ENCODE data around the gene NPIPA5.
"Not testable (repeated sequence)": the region's sequence is repeated elsewhere in the genome, so short reads cannot be mapped to it uniquely, and the experiment has no call there.

The NPIPA5 gene
- long read RNA-seq = 0 reads

DNA sequence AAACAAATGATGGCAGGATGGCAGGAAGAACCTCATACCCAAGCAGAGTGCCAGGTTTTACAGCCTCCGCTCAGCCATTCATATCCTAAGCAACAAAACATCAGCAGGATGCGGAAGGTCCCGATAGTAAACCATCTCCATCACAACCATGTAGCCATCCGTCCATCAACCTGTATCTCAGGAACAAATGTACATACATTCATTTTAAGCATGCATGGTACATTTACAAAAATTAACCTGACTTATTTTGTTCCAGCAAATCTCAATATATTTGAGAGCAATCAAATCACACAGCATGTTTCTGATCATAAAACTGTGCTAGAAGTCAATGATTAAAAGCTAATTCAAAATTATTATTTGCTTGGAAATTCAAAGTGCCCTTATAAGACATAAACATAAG, at the start of gene NPIPA5:
NPIPA5 (minus strand) TSS at position 101 of the 400 bp plus-strand sequence; CDS start at position 101, 0 bp downstream.
- not testable (repeated sequence) for H3K27ac ChIP-seq (replicated peaks)

DNA sequence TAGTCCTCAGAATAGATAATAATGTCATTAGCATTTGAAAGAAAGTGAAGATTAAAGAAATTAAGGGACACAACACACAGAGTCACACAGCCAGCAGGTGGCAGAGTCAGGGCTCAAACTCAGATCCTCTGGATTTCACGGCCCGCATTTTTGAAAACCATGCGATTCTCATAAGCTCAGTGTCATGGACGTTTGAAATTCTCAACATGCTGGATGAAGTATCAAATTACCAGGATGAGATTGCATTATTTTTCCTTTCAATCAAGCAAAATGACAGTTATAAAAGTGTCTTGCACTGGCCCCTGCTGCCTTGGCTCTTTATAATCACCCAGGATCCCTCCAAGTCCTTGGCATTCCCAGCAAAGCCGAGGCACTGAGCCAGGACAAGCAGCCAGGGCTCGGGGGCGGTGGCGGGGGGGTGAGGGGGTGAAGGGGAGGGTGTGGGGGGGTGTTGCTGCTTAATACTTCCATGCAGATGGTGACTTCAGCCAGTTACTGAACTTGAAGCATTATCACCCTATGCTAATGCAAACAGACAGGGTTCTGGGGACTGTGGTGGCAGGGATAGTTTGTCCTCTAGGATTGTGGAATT, 49.6 kb upstream of the NPIPA5 start:
- no peak overlapping the region for H3K27ac ChIP-seq (replicated peaks)
- peak in 1 of 2 experiments; percentile 28 for DNase-seq (ENCODE audit: low read depth in 1 of 2, low spot score in 1 of 2)
- H3K4me3 ChIP-seq (replicated peaks; ENCODE audit: insufficient read depth, low read length) = no peak overlapping the region
- H3K27me3 ChIP-seq (ENCODE audit: insufficient read depth, poor library complexity, severe bottlenecking) = no peaks in the 10 kb centered on the region
- TF ChIP-seq GABPA (IDR thresholded peaks at IDR 0.05; ENCODE audit: low read depth) = no peak
- TF ChIP-seq, protein P1, sequence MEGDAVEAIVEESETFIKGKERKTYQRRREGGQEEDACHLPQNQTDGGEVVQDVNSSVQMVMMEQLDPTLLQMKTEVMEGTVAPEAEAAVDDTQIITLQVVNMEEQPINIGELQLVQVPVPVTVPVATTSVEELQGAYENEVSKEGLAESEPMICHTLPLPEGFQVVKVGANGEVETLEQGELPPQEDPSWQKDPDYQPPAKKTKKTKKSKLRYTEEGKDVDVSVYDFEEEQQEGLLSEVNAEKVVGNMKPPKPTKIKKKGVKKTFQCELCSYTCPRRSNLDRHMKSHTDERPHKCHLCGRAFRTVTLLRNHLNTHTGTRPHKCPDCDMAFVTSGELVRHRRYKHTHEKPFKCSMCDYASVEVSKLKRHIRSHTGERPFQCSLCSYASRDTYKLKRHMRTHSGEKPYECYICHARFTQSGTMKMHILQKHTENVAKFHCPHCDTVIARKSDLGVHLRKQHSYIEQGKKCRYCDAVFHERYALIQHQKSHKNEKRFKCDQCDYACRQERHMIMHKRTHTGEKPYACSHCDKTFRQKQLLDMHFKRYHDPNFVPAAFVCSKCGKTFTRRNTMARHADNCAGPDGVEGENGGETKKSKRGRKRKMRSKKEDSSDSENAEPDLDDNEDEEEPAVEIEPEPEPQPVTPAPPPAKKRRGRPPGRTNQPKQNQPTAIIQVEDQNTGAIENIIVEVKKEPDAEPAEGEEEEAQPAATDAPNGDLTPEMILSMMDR (IDR thresholded peaks at IDR 0.05; ENCODE audit: insufficient read depth, low read length) = peak; percentile 26

More for the DNA sequence above, at the start of gene NPIPA5:
- not testable (repeated sequence) for H3K27me3 ChIP-seq (ENCODE audit: insufficient read depth, poor library complexity, severe bottlenecking); H3K4me3 ChIP-seq (replicated peaks; ENCODE audit: insufficient read depth, low read length); DNase-seq (ENCODE audit: low read depth in 1 of 2, low spot score in 1 of 2)

DNA sequence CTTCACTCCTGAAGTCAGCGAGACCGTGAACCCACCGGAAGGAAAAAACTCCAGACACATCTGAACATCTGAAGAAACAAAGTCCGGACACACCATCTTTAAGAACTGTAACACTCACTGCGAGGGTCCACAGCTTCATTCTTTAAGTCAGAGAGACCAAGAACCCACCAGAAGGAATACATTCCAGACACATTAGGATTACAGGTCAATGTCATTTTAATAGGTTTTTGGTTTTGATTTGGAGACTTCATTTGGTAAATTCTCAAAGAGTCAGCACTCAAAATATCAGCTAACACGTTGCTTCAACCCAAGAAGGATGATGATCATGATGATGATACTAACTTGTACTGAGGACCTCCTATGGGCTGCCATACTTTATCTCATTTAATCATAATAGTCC, 48.7 kb upstream of the NPIPA5 start:
- TF ChIP-seq SPI1 (IDR thresholded peaks at IDR 0.05; ENCODE audit: borderline replicate concordance, low read depth) = no peak
- TF ChIP-seq POLR2AphosphoS5 (IDR thresholded peaks at IDR 0.05; ENCODE audit: low read depth) = no peak
- TF ChIP-seq, protein P2, sequence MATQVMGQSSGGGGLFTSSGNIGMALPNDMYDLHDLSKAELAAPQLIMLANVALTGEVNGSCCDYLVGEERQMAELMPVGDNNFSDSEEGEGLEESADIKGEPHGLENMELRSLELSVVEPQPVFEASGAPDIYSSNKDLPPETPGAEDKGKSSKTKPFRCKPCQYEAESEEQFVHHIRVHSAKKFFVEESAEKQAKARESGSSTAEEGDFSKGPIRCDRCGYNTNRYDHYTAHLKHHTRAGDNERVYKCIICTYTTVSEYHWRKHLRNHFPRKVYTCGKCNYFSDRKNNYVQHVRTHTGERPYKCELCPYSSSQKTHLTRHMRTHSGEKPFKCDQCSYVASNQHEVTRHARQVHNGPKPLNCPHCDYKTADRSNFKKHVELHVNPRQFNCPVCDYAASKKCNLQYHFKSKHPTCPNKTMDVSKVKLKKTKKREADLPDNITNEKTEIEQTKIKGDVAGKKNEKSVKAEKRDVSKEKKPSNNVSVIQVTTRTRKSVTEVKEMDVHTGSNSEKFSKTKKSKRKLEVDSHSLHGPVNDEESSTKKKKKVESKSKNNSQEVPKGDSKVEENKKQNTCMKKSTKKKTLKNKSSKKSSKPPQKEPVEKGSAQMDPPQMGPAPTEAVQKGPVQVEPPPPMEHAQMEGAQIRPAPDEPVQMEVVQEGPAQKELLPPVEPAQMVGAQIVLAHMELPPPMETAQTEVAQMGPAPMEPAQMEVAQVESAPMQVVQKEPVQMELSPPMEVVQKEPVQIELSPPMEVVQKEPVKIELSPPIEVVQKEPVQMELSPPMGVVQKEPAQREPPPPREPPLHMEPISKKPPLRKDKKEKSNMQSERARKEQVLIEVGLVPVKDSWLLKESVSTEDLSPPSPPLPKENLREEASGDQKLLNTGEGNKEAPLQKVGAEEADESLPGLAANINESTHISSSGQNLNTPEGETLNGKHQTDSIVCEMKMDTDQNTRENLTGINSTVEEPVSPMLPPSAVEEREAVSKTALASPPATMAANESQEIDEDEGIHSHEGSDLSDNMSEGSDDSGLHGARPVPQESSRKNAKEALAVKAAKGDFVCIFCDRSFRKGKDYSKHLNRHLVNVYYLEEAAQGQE (IDR thresholded peaks at IDR 0.05; ENCODE audit: insufficient replicate concordance, low read depth) = no peak
- no peak for TF ChIP-seq GABPA (IDR thresholded peaks at IDR 0.05; ENCODE audit: low read depth)
- TF ChIP-seq, protein P1 (IDR thresholded peaks at IDR 0.05; ENCODE audit: insufficient read depth, low read length) = no peak

DNA sequence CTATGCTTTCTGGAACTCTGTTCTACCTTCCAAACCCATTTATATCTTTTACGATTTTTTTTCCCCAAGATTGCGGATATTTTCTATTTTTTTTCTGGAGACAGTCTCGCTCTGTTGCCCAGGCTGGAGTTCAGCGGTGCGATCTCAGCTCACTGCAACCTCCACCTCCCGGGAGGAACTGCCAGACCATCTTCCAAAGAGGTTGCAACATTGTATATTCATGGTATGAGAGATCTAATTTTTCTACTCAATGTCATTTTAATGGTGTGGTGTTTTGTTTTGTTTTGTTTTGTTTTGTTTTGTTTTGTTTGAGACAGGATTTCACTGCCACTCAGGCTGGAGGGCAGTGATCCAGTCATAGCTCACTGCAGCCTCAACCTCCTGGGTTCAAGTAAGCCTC, 47.8 kb upstream of the NPIPA5 start:
- Histone ChIP-seq H3K27me3 (ENCODE audit: insufficient read depth, poor library complexity, severe bottlenecking) (no peaks in the 10 kb centered on the region), H3K4me3 (replicated peaks; ENCODE audit: insufficient read depth, low read length) (no peak overlapping the region)
- TF ChIP-seq GABPA (IDR thresholded peaks at IDR 0.05; ENCODE audit: low read depth) = no peak
- TF ChIP-seq, protein P1 (IDR thresholded peaks at IDR 0.05; ENCODE audit: insufficient read depth, low read length) = no peak
- TF ChIP-seq POLR2AphosphoS5 (IDR thresholded peaks at IDR 0.05; ENCODE audit: low read depth) = no peak
- TF ChIP-seq, protein P2 (IDR thresholded peaks at IDR 0.05; ENCODE audit: insufficient replicate concordance, low read depth) = no peak
- TF ChIP-seq SPI1 (IDR thresholded peaks at IDR 0.05; ENCODE audit: borderline replicate concordance, low read depth) = no peak

More for the DNA sequence above, 48.7 kb upstream of the NPIPA5 start:
- Histone ChIP-seq H3K27ac (replicated peaks) (no peak overlapping the region), H3K27me3 (ENCODE audit: insufficient read depth, poor library complexity, severe bottlenecking) (no peaks in the 10 kb centered on the region), H3K4me3 (replicated peaks; ENCODE audit: insufficient read depth, low read length) (no peak overlapping the region)
- no peak for DNase-seq (ENCODE audit: low read depth in 1 of 2, low spot score in 1 of 2)

More for the DNA sequence above, 47.8 kb upstream of the NPIPA5 start:
- no peak for DNase-seq (ENCODE audit: low read depth in 1 of 2, low spot score in 1 of 2)
- H3K27ac ChIP-seq (replicated peaks) = no peak overlapping the region

Data from HL-60 (cell line).